A549 (cell line): Measurements from ENCODE around the gene CEP63.

Experiments
- USF2 ChIP-seq: fragments of 450-650 bp; IDR thresholded peaks from 2 replicates; pipeline ENCODE4 v1.6.1; 2014; ENCODE audit warnings: antibody characterized with exemption
- TF ChIP-seq, protein P1 (sequence below): fragments of >200 bp; sonication (Bioruptor Twin); formaldehyde crosslinking; IDR thresholded peaks from 3 replicates; pipeline ENCODE4 v1.5.1; 2016

DNA sequence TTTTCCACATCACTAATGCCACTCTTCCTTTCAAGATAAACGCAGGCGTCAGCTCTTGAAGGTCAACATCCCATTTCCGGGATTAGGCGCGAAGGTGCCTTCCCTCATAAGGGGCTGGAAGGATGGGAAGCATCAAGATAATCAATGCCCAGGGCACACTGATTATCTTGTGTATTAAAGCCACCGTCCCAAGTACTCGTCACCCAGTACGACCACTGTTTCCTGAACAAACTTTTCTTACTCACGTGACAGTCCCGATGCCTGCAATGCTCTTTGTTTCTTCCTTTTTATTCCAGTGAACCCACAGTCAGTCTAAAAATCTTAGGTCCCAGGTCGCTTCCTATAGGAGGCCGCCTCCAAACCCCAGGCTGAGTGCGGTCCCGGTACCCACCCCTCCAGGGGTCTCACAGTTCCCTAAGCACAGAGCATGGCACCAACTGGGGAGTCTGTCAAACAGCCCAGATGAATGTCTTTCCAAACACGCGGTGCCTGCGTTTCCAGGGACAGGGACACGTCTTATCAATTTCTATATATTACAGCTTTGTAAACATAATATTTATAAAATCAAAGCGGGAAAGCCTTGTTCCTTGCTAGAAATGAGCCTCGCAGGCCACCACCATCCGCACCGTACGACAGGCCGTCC, 661 bp upstream of the CEP63 start:
- TF ChIP-seq, protein P1, sequence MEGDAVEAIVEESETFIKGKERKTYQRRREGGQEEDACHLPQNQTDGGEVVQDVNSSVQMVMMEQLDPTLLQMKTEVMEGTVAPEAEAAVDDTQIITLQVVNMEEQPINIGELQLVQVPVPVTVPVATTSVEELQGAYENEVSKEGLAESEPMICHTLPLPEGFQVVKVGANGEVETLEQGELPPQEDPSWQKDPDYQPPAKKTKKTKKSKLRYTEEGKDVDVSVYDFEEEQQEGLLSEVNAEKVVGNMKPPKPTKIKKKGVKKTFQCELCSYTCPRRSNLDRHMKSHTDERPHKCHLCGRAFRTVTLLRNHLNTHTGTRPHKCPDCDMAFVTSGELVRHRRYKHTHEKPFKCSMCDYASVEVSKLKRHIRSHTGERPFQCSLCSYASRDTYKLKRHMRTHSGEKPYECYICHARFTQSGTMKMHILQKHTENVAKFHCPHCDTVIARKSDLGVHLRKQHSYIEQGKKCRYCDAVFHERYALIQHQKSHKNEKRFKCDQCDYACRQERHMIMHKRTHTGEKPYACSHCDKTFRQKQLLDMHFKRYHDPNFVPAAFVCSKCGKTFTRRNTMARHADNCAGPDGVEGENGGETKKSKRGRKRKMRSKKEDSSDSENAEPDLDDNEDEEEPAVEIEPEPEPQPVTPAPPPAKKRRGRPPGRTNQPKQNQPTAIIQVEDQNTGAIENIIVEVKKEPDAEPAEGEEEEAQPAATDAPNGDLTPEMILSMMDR = no peak
- peak; percentile 40; the same call in 1 of the 2 replicates for TF ChIP-seq USF2
